ENCODE measurements around the gene TNFRSF6B.
A peak's percentile ranks its signal among the peaks of the same experiment; 100 is the strongest.
"Not testable (repeated sequence)": the region's sequence is repeated elsewhere in the genome, so short reads cannot be mapped to it uniquely, and the experiment has no call there.

The TNFRSF6B gene

GRCh38 chr20:63709149-63709527 lies 12.7 kb downstream of the TNFRSF6B start:
- no peak for DNase-seq (ENCODE audit: low read depth)

GRCh38 chr20:63711085-63711645 lies 14.7 kb downstream of the TNFRSF6B start:
- no peak for DNase-seq (ENCODE audit: low read depth)

GRCh38 chr20:63712191-63712590 lies 15.7 kb downstream of the TNFRSF6B start:
- no peak for DNase-seq (ENCODE audit: low read depth)

- no peak for DNase-seq (ENCODE audit: low read depth)
Measured at GRCh38 chr20:63714858-63715257, 18.4 kb downstream of the TNFRSF6B start.

- DNase-seq (ENCODE audit: low read depth) = no peak
Measured at GRCh38 chr20:63718996-63719395, 22.5 kb downstream of the TNFRSF6B start.

- DNase-seq (ENCODE audit: low read depth) = not testable (repeated sequence)
Measured at GRCh38 chr20:63722967-63723622, 26.6 kb downstream of the TNFRSF6B start.

- DNase-seq (ENCODE audit: low read depth) = not testable (repeated sequence)
Measured at GRCh38 chr20:63730189-63730733, 33.8 kb downstream of the TNFRSF6B start.

GRCh38 chr20:63731410-63731809 lies 35.0 kb downstream of the TNFRSF6B start:
- DNase-seq (ENCODE audit: low read depth) = no peak

GRCh38 chr20:63732118-63733095 lies 36.0 kb downstream of the TNFRSF6B start:
- DNase-seq (ENCODE audit: low read depth) = no peak

- DNase-seq (ENCODE audit: low read depth) = no peak
Measured at GRCh38 chr20:63733117-63733516, 36.7 kb downstream of the TNFRSF6B start.

GRCh38 chr20:63733579-63734081 lies 37.2 kb downstream of the TNFRSF6B start:
- no peak for DNase-seq (ENCODE audit: low read depth)

GRCh38 chr20:63734111-63734945 lies 37.9 kb downstream of the TNFRSF6B start:
- DNase-seq (ENCODE audit: low read depth) = no peak

- DNase-seq (ENCODE audit: low read depth) = no peak
Measured at GRCh38 chr20:63734946-63735858, 38.8 kb downstream of the TNFRSF6B start.

- peak; percentile 77 for DNase-seq (ENCODE audit: low read depth)
Measured at GRCh38 chr20:63735859-63736718, 39.6 kb downstream of the TNFRSF6B start, which contains the start of gene LIME1. LIME1 (plus strand) TSS chr20:63736664; CDS start chr20:63737550, 886 bp downstream.

GRCh38 chr20:63736893-63737694 lies 40.6 kb downstream of the TNFRSF6B start:
- DNase-seq (ENCODE audit: low read depth) = peak; percentile 65

- DNase-seq (ENCODE audit: low read depth) = no peak
Measured at GRCh38 chr20:63737695-63737944, 41.2 kb downstream of the TNFRSF6B start.

GRCh38 chr20:63737945-63738686 lies 41.7 kb downstream of the TNFRSF6B start:
- no peak for DNase-seq (ENCODE audit: low read depth)

GRCh38 chr20:63738687-63739129 lies 42.3 kb downstream of the TNFRSF6B start:
- DNase-seq (ENCODE audit: low read depth) = no peak

Data from T-helper 22 cell (primary cell).